Brain microvascular endothelial cell (primary cell): ENCODE data around the gene CDH22.

Experiments
- DNase-seq: peaks from one replicate; pipeline ENCODE4 v3.0.0-alpha.2; 2020
- H3K27ac ChIP-seq: fragments of 250-450 bp; sonication (Bioruptor Pico); 2 replicates; pipeline ENCODE4 v1.5.1; 2020; ENCODE audit warnings: mild to moderate bottlenecking, moderate library complexity
- H3K27me3 ChIP-seq: fragments of 250-450 bp; sonication (Bioruptor Pico); replicated peaks from 2 replicates; pipeline ENCODE4 v1.5.1; 2020; ENCODE audit warnings: mild to moderate bottlenecking
- H3K36me3 ChIP-seq: fragments of 250-450 bp; sonication (Bioruptor Pico); replicated peaks from 2 replicates; pipeline ENCODE4 v1.5.1; 2020; ENCODE audit warnings: mild to moderate bottlenecking
- H3K4me3 ChIP-seq: 2 replicates; pipeline ENCODE4 v1.5.1; 2011; ENCODE audit warnings: low read depth, mild to moderate bottlenecking, control low read depth, low read length, moderate library complexity
- CTCF ChIP-seq: IDR thresholded peaks from 2 replicates; pipeline ENCODE4 v1.5.1; 2011; ENCODE audit warnings: low read depth, mild to moderate bottlenecking, moderate library complexity, low read length, control low read depth, inconsistent platforms; ENCODE audit errors: missing control alignments
- in situ Hi-C: cut with HindIII; loops from 2 replicates; pipeline ENCODE4 v1.10.0; 2017; ENCODE audit warnings: low sequenced_read_pairs, low pct_ligation_motif_present

The CDH22 gene

GRCh38 chr20:46135856-46136633 lies 172.3 kb downstream of the CDH22 start:
- no peak for DNase-seq
- TF ChIP-seq CTCF, result no peak
- in situ Hi-C loops, result no loop called here
- Histone ChIP-seq H3K4me3 (no peak overlapping the region), H3K27me3 (peaks cover 19% of the 10 kb centered on the region), H3K27ac (no peak overlapping the region), H3K36me3 (no peaks in the 10 kb centered on the region)

GRCh38 chr20:46134716-46135115 lies 173.6 kb downstream of the CDH22 start:
- H3K27me3 ChIP-seq, result peaks cover 29% of the 10 kb centered on the region
- no peak overlapping the region for H3K4me3 ChIP-seq
- H3K36me3 ChIP-seq, result no peaks in the 10 kb centered on the region
- no peak overlapping the region for H3K27ac ChIP-seq
- DNase-seq, result no peak
- in situ Hi-C loops, result no loop called here
- no peak for TF ChIP-seq CTCF

GRCh38 chr20:46133886-46134654 lies 174.2 kb downstream of the CDH22 start:
- TF ChIP-seq CTCF, result no peak
- H3K36me3 ChIP-seq, result no peaks in the 10 kb centered on the region
- H3K27me3 ChIP-seq, result peaks cover 28% of the 10 kb centered on the region

GRCh38 chr20:46132705-46133120 lies 175.6 kb downstream of the CDH22 start:
- TF ChIP-seq CTCF, result peak; percentile 90
- H3K27me3 ChIP-seq, result peaks cover 30% of the 10 kb centered on the region
- no peaks in the 10 kb centered on the region for H3K36me3 ChIP-seq
- in situ Hi-C loops, result no loop called here
- DNase-seq, result peak; percentile 41
- H3K4me3 ChIP-seq, result no peak overlapping the region
- H3K27ac ChIP-seq, result no peak overlapping the region

More at GRCh38 chr20:46133886-46134654, 174.2 kb downstream of the CDH22 start:
- Histone ChIP-seq H3K27ac (no peak overlapping the region), H3K4me3 (no peak overlapping the region)
- no peak for DNase-seq
- in situ Hi-C loops, result no loop called here

GRCh38 chr20:46131396-46131795 lies 176.9 kb downstream of the CDH22 start:
- peaks cover 30% of the 10 kb centered on the region for H3K27me3 ChIP-seq

More at GRCh38 chr20:46131396-46131795, 176.9 kb downstream of the CDH22 start:
- in situ Hi-C loops, result no loop called here
- DNase-seq, result no peak
- no peaks in the 10 kb centered on the region for H3K36me3 ChIP-seq
- H3K4me3 ChIP-seq, result no peak overlapping the region
- no peak overlapping the region for H3K27ac ChIP-seq
- TF ChIP-seq CTCF, result no peak
